GM23248 (cell line): ENCODE data around the gene C9orf50.

Source experiments
- EZH2 ChIP-seq: fragments of 200-600 bp; sonication (generic); IDR thresholded peaks from 2 replicates; pipeline ENCODE4 v1.6.1; 2018; ENCODE audit warnings: antibody characterized with exemption, mild to moderate bottlenecking; ENCODE audit not compliant: insufficient read depth, poor library complexity, severe bottlenecking
- EZH2phosphoT487 ChIP-seq: fragments of 200-600 bp; sonication (generic); IDR thresholded peaks from 2 replicates; pipeline ENCODE4 v1.6.1; 2018; ENCODE audit warnings: antibody characterized with exemption, moderate library complexity, mild to moderate bottlenecking, low read depth; ENCODE audit not compliant: insufficient read depth

DNA sequence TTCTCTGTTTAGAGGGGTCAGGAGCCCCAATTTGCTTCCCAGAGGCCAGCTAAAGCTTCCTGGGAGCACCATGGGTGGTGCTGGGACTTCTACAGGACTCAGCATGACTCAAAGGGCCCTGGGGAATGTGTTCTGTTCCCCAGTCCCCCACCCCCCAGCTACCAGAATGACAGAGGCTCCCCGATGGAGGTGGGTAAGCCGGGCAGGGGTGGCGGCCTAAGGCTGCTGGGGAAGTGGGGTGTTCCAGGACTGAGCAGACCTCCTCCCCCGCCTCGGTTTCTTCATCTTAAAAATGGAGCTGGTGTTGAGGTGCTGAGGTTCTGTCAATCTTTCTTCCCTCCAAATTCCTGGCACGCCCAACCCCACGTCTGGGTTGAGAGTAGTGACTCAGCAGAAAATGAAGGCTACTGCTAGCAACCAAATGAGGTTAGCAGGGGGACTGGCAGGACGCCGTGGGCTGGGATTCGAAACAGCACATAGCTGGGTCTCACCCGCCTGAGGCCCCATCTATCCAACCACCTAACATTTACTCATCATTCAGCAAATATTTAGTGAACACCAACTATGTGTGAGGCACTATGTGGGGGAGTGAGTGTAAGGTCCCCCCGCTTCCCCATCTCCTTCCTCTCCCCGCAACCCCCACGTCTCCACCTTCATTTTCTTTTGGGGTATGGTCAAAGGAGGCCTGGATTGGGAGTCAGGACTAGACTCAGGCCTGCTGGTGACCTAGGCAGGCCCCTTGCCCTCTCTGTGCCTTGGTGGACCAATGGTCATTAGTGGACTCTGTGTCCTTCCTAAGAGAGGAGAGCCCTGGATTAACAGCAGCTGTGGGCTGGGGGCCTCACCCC, 50.2 kb downstream of the C9orf50 start:
- TF ChIP-seq EZH2phosphoT487 (no peak), EZH2 (no peak)
